Hypothalamus (tissue), 51 donors: ENCODE measurements around the gene NPAS3.
A peak's percentile ranks its signal among the peaks of the same experiment; 100 is the strongest.

Source experiments
- DNase-seq, 51 donors: peaks; one replicate each; lab custom pipeline; 2025; lab: John Stamatoyannopoulos, UW

NPAS3 gene

DNA sequence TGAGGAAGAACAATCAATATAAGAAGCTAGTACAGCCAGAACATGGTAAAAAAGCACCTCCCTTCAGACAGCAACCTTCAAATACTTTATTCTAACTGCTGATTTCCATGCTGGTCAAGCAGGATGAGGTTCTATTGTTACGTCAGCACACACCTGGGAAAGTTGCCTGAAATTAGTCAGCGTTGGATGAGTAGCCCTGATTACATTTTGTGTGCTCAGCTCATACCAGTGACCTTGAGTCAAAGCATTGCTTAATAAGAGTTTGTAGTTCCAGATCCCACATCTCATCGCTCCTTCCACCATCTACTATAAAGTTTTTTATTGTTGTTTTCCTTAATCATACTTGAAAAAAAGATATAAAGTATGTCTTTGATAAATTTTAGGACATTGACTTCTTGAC lies 650.7 kb downstream of the NPAS3 start:
- peak in 1 of 51 donors; percentile 27 for DNase-seq

- DNase-seq = no peak
These were observed 652.4 kb downstream of the NPAS3 start for GRCh38 chr14:33590891-33591630.

GRCh38 chr14:33592297-33592696 lies 653.6 kb downstream of the NPAS3 start:
- no peak for DNase-seq

DNA sequence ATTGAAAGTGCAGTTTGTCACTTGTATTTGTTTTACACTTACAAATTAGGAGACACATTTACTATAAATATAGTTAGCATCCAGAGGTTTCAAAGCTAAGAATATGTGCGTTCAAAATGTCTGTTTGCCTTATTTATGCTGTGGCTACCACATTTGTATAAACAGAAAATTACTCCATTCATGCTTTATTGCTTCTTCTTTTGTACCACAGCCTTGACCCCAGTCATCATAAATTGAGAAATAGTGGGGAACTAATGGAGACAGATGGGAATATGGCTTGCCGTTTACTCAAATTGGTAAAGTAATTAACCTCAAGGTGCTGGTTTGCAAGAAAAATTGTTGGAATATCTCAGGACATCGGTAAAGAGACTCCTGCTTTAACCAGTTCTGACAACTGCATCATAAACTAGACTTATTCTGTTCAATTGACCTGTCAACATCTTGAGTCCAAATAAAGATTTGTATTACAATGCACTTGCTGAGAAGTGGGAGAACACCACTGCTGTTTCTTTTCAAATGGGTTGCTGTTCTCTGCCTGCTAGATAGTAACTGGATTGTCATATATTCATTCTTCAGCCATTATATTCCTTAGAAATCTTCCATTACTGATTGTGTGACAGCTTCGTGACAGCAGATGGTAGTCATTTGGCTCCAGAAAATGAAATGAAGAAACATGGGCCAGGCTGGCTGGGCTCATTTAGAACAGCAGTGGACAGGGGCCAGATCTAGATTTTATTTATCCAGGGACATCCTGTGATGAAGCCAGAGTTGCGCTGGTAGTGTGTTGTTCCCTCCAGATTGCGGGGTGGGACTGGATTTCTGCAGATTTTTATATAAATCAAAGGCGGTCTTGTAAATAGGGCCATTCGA lies 657.8 kb downstream of the NPAS3 start:
- DNase-seq = no peak

DNA sequence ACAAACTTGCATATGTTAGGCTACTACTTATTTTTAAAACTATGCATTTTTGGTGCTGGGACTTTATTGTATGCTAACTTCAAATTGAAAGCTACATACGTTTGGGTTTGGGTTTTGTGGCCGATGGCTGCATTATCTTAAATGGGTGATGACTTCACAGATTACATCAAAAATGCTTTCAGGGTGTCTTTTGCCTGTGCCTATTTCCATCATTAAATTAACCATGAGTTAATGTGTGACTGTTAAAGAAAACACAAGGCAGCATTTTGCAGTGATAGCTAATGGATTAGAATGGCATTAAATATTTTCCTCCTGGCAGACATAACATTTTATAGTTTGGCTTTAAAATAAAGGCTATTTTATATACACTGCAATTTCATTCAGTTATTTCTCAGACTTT lies 659.9 kb downstream of the NPAS3 start:
- no peak for DNase-seq

- no peak for DNase-seq
These were observed 663.7 kb downstream of the NPAS3 start for GRCh38 chr14:33602396-33602795.

DNA sequence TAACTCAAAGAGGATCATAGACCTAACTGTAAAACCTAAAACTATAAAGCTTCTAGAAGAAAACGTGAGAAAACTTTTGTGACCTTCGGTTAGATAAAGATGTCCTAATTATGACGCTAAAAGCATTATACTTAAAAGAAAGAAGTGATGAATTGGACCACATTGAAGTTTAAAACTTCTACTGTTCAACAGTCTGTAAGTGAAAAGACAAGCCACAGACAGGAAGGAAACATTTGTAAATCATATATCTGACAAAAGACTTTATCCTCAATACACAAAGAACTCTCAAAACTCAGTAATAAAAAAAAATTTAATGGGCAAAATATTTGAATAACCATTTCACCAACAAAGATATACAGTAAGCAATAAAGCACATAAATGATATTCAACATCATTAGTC lies 667.9 kb downstream of the NPAS3 start:
- DNase-seq = no peak

GRCh38 chr14:33609582-33609981 lies 670.9 kb downstream of the NPAS3 start:
- no peak for DNase-seq

DNA sequence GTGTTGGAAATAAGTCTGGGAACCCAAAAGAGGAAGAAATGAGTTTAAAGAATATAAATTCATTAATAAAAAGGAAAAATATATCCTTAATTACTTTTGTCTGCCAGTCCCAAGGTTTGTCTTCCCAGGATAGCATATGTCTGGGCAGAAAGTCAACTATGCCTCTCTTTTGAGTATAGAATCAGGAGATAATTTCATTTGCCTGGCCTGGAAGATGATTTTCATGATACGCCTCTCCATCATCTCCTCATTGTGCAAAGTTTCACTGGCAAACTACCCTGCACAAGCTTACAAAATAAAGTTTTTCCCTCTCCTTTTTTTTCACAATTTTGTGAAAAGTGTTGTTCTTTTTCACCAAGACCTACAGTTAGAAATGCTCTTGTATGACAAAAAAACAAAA lies 671.4 kb downstream of the NPAS3 start:
- no peak for DNase-seq

GRCh38 chr14:33611405-33612196 lies 672.9 kb downstream of the NPAS3 start:
- DNase-seq = no peak

- DNase-seq = no peak
These were observed 673.5 kb downstream of the NPAS3 start for GRCh38 chr14:33612197-33612505.

- DNase-seq = no peak
These were observed 678.5 kb downstream of the NPAS3 start for GRCh38 chr14:33617154-33617553.

GRCh38 chr14:33618361-33619105 lies 679.9 kb downstream of the NPAS3 start:
- no peak for DNase-seq

DNA sequence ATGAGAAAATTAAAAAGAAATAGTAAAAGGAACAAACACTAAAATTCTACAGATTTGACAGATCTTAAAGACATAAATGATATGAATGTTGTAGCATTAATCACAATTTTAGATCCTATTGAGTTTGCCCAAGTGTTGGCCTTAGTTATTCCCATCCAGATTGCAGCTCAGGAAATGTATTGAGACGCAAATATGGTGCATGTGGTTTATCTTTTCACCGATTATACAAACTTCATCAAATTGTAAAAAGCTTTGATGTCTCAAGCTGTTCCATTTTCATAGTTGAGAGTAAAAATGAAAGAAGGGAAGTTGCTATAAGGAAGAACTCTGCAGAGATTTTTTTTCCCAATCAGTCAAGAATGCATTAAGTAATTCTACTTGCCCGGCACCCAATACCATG lies 683.8 kb downstream of the NPAS3 start:
- no peak for DNase-seq

GRCh38 chr14:33629792-33630191 lies 691.1 kb downstream of the NPAS3 start:
- DNase-seq = no peak

DNA sequence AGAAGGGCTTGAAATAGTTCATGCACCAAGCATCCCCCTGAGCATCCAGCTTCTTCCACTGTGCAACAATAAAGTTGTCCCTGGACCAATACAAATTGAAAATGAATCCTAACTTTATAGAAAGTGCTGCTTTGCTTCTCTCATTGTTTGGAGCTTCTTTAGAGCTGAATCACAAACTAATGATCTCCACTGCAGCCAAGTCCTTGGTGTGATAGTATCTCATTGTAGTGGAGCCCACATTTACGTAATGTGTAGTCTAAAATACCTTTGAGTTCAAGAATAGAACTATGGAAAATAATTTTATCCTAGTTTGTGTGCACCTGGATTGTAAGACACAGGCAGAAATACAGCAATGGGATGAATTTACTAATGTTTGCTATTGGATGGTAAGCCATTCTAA lies 692.3 kb downstream of the NPAS3 start:
- DNase-seq = no peak

DNA sequence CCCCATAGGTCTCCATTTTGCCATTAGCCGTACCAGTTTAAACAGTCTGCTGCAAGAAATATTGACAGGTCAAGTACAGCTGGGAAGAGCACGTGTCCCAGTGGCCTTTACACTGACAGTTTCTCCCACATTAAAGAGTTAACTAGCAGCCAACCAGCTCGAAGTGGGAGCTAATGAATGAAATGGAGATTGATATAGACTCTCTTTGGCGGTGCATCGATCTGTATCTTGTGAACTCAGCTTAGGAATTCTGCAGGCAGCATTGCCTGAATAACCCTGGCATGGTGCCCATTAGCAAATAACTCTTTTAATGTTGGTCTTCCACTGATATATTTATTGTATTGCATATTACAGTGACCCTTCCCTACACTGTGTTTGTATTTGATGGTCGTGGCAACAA lies 692.8 kb downstream of the NPAS3 start:
- no peak for DNase-seq

GRCh38 chr14:33634631-33635030 lies 696.0 kb downstream of the NPAS3 start:
- DNase-seq = no peak

DNA sequence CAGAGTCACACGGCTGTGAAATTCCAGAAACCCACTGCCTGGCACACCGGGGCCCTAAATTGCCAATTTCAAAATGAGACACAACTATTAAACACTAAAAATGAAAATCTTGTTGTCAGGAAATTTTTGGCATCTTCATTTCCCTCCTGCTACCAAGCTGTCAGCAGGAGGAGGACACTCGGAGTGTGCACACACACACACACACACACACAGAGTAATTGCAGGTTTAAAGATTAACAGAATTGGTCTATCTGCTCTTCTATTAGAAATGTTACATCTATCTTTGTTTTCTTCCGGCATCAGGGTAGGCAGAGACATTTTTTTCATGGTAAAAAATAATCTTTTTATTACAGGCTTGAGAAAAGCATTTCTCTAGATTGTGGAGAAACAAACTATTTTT lies 698.0 kb downstream of the NPAS3 start:
- no peak for DNase-seq

DNA sequence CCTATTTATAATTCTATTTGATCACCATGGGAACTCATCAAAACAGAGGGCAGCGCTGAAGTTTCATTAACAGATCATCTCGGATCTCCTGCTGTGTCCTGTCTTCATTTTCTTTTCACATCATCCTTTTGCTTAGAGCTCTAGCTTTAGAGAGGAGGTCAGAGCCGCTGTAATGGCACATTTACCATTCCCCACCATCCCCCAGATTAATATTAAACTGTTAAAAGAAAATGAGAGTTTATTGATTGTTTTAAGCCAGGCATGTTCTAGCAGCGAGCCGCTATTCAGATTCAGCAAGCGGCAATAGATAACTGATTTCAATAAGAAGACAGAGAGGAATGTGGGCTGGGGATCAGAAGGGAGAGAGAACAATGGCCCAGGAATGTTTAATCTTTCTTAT lies 703.4 kb downstream of the NPAS3 start:
- peak in 1 of 51 donors; percentile 6 for DNase-seq
